HL-60 (cell line): ENCODE data around the gene MYD88.

Source experiments
- DNase-seq, 2 experiments: peaks; one replicate each; pipeline ENCODE4 v3.0.0-alpha.2; 2010 to 2020; ENCODE audit warnings: low read depth in 1 of 2, low spot score in 1 of 2
- H3K27ac ChIP-seq: fragments of 250-450 bp; sonication (Bioruptor Pico); replicated peaks from 2 replicates; pipeline ENCODE4 v1.5.1; 2020; ENCODE audit warnings: mild to moderate bottlenecking, moderate library complexity
- H3K27me3 ChIP-seq: fragments of 250-450 bp; sonication (Bioruptor Pico); 2 replicates; pipeline ENCODE4 v1.5.1; 2021; ENCODE audit warnings: mild to moderate bottlenecking, moderate library complexity; ENCODE audit not compliant: insufficient read depth, poor library complexity, severe bottlenecking
- H3K4me3 ChIP-seq: replicated peaks from 2 replicates; pipeline ENCODE4 v1.5.1; 2011; ENCODE audit warnings: mild to moderate bottlenecking, control low read depth, low read length; ENCODE audit not compliant: insufficient read depth
- GABPA ChIP-seq: IDR thresholded peaks from 2 replicates; pipeline ENCODE4 v1.6.1; 2012; ENCODE audit warnings: low read depth
- POLR2AphosphoS5 ChIP-seq: IDR thresholded peaks from 2 replicates; pipeline ENCODE4 v1.6.1; 2012; ENCODE audit warnings: low read depth
- REST ChIP-seq: IDR thresholded peaks from 2 replicates; pipeline ENCODE4 v1.6.1; 2012; ENCODE audit warnings: low read depth; ENCODE audit not compliant: insufficient replicate concordance
- SPI1 ChIP-seq: IDR thresholded peaks from 2 replicates; pipeline ENCODE4 v1.6.1; 2012; ENCODE audit warnings: low read depth, mild to moderate bottlenecking, borderline replicate concordance
- TF ChIP-seq, protein P1 (sequence below): IDR thresholded peaks from one replicate; pipeline ENCODE4 v1.5.1; 2011; ENCODE audit warnings: low read length, control low read depth, inconsistent platforms; ENCODE audit not compliant: insufficient read depth

MYD88 gene

DNA sequence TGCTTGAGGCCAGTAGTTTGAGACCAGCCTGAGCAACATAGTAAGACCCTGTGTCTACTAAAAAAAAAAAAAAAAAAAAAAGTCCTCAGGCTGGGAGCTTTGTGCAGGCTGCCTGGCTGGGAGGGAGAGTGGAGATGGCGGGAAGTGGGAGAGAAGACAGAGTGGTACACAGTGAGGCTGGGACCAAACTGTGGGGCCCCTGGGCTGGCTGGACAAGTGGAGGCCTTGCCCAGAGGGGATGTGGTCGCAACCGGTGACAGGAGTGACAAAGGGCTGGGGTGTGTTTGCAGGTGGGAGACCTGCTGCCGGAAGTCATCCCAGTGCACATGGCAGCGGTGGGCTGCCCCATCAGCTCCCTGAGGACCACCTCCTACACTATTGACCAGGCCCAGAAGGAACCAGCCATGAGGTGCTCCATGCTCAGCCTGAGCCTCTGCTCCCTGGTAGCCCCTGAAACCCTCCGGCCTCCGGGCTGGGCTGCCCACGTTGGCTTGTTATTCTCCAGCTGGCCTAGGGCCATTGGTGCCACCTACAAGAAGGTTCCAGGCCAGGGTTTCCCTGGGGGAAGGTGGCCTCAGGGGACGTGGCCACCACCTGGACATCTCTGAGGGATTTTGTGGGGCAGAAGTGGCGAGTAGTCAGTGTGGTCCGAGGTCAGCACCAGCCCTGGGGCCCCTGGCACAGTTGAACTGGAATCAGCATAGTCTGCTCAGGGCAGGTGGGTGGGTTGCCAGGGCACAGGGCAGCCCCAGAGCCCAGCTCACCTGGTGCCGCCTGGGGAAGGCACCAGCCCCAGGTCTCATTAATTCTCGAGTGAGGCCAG lies 24.2 kb upstream of the MYD88 start:
- no peaks in the 10 kb centered on the region for H3K27me3 ChIP-seq
- no peak for DNase-seq
- no peak overlapping the region for H3K27ac ChIP-seq
- no peak overlapping the region for H3K4me3 ChIP-seq
- TF ChIP-seq, protein P1, sequence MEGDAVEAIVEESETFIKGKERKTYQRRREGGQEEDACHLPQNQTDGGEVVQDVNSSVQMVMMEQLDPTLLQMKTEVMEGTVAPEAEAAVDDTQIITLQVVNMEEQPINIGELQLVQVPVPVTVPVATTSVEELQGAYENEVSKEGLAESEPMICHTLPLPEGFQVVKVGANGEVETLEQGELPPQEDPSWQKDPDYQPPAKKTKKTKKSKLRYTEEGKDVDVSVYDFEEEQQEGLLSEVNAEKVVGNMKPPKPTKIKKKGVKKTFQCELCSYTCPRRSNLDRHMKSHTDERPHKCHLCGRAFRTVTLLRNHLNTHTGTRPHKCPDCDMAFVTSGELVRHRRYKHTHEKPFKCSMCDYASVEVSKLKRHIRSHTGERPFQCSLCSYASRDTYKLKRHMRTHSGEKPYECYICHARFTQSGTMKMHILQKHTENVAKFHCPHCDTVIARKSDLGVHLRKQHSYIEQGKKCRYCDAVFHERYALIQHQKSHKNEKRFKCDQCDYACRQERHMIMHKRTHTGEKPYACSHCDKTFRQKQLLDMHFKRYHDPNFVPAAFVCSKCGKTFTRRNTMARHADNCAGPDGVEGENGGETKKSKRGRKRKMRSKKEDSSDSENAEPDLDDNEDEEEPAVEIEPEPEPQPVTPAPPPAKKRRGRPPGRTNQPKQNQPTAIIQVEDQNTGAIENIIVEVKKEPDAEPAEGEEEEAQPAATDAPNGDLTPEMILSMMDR, result no peak
- TF ChIP-seq POLR2AphosphoS5, result no peak
- TF ChIP-seq REST, result no peak
- no peak for TF ChIP-seq GABPA
- no peak for TF ChIP-seq SPI1

- peak in 1 of 2 experiments; percentile 45 for DNase-seq
- no peak for TF ChIP-seq REST
- TF ChIP-seq GABPA, result no peak
- TF ChIP-seq SPI1, result no peak
- TF ChIP-seq POLR2AphosphoS5, result peak; percentile 68; the same call in 1 of the 2 replicates
- TF ChIP-seq, protein P1, result no peak
These were observed 23.4 kb upstream of the MYD88 start for GRCh38 chr3:38114875-38115644.

DNA sequence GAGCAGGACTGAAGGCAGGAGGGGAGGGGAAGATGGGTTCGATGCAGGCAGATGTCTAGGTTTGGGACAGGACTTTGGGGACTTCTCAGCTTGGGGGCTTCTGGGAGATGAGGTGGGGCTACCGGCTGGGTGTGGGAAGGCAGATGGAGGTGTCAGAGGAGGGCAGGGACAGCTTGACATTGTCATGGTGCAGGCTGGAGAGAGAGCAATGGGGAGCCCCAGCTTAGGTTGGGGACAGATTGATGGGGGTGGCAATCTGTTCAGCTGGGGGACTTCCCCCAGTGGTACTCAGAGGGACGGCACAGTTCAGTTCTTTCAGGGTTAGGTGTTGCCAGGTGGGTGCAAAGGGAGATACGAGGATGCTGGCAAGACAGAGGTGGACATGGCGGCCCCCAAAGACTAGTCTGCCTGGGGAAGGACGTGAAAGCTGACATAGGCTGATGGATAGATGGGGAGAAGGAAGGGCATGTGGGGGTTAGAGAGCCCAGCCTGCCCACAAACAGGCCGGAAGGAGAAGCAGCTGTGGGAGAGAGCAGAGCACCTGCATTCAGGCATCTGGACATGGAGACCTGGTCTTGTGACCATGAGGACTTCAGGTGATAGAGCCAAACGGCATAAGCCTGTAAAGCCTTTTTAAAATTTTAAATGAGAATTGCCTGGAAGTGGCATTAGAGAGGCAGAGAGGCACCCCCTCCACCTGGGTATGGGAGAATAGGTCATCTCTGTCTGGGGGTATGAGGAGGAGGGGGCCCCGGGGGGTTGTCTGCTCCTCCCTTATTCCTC lies 22.6 kb upstream of the MYD88 start:
- H3K27ac ChIP-seq, result no peak overlapping the region
- DNase-seq, result no peak
- no peak overlapping the region for H3K4me3 ChIP-seq
- TF ChIP-seq POLR2AphosphoS5 (peak; percentile 9; the same call in 1 of the 2 replicates), SPI1 (no peak)
- TF ChIP-seq, protein P1, result no peak
- H3K27me3 ChIP-seq, result no peaks in the 10 kb centered on the region

More at GRCh38 chr3:38114875-38115644, 23.4 kb upstream of the MYD88 start:
- Histone ChIP-seq H3K4me3 (no peak overlapping the region), H3K27ac (no peak overlapping the region), H3K27me3 (no peaks in the 10 kb centered on the region)
